Stomach (tissue), 9 donors: ENCODE results near the gene GRIN3A. TPM values are rescaled to one million over a fixed set of nuclear protein-coding genes. Genes with fewer than 3 reads are reported as not detected.

Source experiments
- DNase-seq, 2 donors: peaks; one replicate each; pipeline versions ENCODE4 v3.0.0 to v3.0.0-alpha.2; 2013 to 2019
- H3K27ac ChIP-seq, 5 donors: fragments of 200-600 bp in 4 of 5; sonication (generic) in 4 of 5; one replicate each; pipeline ENCODE4 v1.5.1; 2013 to 2019; ENCODE audit warnings: mild to moderate bottlenecking in 1 of 5, moderate library complexity in 1 of 5
- H3K27me3 ChIP-seq, 3 donors: fragments of 200-600 bp; sonication (generic); one replicate each; pipeline ENCODE4 v1.5.1; 2017 to 2019; ENCODE audit warnings: mixed run types in 1 of 3
- H3K36me3 ChIP-seq, 4 donors: fragments of 200-600 bp; sonication (generic); 1 replicate in 3 of 4; 2 replicates in 1 of 4; pipeline ENCODE4 v1.5.1; 2016 to 2019
- H3K4me1 ChIP-seq, 4 donors: fragments of 200-600 bp; sonication (generic); one replicate each; pipeline ENCODE4 v1.5.1; 2016 to 2019
- H3K4me3 ChIP-seq, 4 donors: fragments of 200-600 bp; sonication (generic) in 3 of 4; one replicate each; pipeline ENCODE4 v1.5.1; 2016 to 2019; ENCODE audit warnings: mild to moderate bottlenecking in 1 of 4
- H3K9me3 ChIP-seq, 4 donors: fragments of 200-600 bp; sonication (generic); one replicate each; pipeline ENCODE4 v1.5.1; 2016 to 2019
- EP300 ChIP-seq: sonication (generic); formaldehyde crosslinking; IDR thresholded peaks from one replicate; pipeline ENCODE4 v1.6.1; 2017; ENCODE audit warnings: antibody characterized with exemption
- POLR2A ChIP-seq, 4 donors: fragments of 450-650 bp; IDR thresholded peaks; one replicate each; pipeline ENCODE4 v1.6.1; 2016; ENCODE audit warnings: antibody characterized with exemption in 4 of 4, control low read depth in 2 of 4, mild to moderate bottlenecking in 1 of 4, moderate library complexity in 1 of 4
- POLR2AphosphoS5 ChIP-seq, 3 donors: sonication (generic); formaldehyde crosslinking; IDR thresholded peaks; one replicate each; pipeline ENCODE4 v1.6.1; 2016; ENCODE audit warnings: antibody characterized with exemption in 3 of 3
- WGBS, 5 donors: extraction: QIAGEN DNeasy Blood & Tissue Kit in 3 of 5; methylation state at CpG; one replicate each; pipeline versions ENCODE4 v1.1.5 to v1.1.7; 2013 to 2018; 5-methylcytosine and 5-hydroxymethylcytosine counted together
- intact Hi-C: fragments of 100-400 bp; cut with DNase I; formaldehyde crosslinking; loops from one replicate; pipeline ENCODE4 v1.15.1; 2023; ENCODE audit warnings: low total_unique reads
- polyA plus RNA-seq, 3 donors: library from polyadenylated mRNA; stranded (reverse); fragments of 200-250 nt; gene quantifications; one replicate each; pipeline ENCODE4 v1.2.3, GENCODE V29; 2013
- total RNA-seq, 5 donors: library from RNA; depleted of rRNA; stranded (reverse); fragments of >200 nt; gene quantifications; one replicate each; pipeline versions ENCODE4 v1.1.0 to v1.2.3, GENCODE V29; 2014 to 2016
- TF ChIP-seq, protein P1 (sequence below), 7 experiments: fragments of 450-650 bp in 4 of 7; fragments of 200-600 bp in 3 of 7; sonication (generic) in 3 of 7; IDR thresholded peaks; one replicate each; pipeline ENCODE4 v1.5.1; 2016 to 2019; ENCODE audit warnings: antibody characterized with exemption in 7 of 7, control low read depth in 2 of 7, mild to moderate bottlenecking in 1 of 7
- donor health status: healthy with polysubstance abuse.
- donor health status: Bipolar disorder and iron deficiency.
- donor health status: healthy.

GRIN3A gene
- total and polyA plus RNA-seq, 8 donors: 0.18 TPM; not detected in 7

DNA sequence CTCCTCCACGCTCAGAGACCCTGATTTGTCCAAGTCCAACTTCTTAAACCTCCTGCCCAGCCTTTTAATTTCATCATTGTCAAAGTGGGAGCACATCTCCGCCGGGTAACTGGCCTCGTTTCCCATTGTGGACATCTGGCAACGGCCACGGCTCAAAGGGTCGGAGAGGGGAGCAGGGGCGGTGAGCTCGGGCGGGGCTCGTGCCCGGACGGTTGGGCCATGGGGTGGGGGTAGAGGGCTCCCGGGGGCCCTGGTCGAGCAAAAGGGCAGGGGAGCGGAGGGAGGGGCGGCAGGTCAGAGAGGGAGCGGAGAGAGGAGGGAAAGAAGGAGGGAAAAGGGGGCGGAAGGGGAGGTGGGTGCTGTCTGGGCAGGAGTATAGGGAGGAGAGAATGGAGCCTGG lies 143.7 kb downstream of the GRIN3A start, which contains the start of gene PPP3R2:
Gene PPP3R2, minus strand, starts transcription at position 174 of the 400 bp plus-strand sequence. Its CDS starts 48 bp downstream, at position 126.
- no peak for TF ChIP-seq POLR2AphosphoS5 (IDR thresholded peaks at IDR 0.05)
- no peak for TF ChIP-seq POLR2A (IDR thresholded peaks at IDR 0.05)
- TF ChIP-seq, protein P1, sequence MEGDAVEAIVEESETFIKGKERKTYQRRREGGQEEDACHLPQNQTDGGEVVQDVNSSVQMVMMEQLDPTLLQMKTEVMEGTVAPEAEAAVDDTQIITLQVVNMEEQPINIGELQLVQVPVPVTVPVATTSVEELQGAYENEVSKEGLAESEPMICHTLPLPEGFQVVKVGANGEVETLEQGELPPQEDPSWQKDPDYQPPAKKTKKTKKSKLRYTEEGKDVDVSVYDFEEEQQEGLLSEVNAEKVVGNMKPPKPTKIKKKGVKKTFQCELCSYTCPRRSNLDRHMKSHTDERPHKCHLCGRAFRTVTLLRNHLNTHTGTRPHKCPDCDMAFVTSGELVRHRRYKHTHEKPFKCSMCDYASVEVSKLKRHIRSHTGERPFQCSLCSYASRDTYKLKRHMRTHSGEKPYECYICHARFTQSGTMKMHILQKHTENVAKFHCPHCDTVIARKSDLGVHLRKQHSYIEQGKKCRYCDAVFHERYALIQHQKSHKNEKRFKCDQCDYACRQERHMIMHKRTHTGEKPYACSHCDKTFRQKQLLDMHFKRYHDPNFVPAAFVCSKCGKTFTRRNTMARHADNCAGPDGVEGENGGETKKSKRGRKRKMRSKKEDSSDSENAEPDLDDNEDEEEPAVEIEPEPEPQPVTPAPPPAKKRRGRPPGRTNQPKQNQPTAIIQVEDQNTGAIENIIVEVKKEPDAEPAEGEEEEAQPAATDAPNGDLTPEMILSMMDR (IDR thresholded peaks at IDR 0.05): no peak
- no peak for TF ChIP-seq EP300
- no peaks in the 10 kb centered on the region for H3K9me3 ChIP-seq
- H3K4me1 ChIP-seq: no peaks in the 10 kb centered on the region
- 80 to 93% (median 87%) methylated on average over 18 to 19 of the region's 19 CpGs for WGBS, 5 donors
- H3K27ac ChIP-seq: no peak within 1 kb of the TSS
- no peak for DNase-seq
- H3K4me3 ChIP-seq: no peak within 1 kb of the TSS
- intact Hi-C loops: no loop called here
- no peaks in the 10 kb centered on the region for H3K36me3 ChIP-seq
- peaks cover 0 to 10% (median 0%) of the 10 kb centered on the region in 3 donors for H3K27me3 ChIP-seq

DNA sequence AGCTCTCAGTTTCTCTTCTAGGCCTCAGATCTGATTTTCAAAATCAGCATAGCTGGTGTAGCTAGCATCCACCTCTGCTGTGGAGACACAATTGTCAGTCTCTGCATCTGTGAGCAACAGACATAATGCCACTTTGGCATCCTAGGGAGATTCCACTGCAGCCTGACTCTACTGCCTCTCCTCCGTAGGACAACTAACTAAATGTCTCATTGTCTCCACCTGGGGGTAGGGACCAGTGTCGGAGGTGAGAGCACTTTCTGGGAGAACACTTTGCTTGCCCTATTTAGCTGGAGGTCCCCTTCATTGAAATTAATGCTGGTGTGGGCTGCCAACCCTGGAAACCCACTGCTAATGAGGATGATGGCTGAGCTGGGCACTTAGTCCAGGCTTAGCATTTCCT lies 145.1 kb downstream of the GRIN3A start:
- TF ChIP-seq, protein P1 (IDR thresholded peaks at IDR 0.05): no peak
- no peak for TF ChIP-seq POLR2AphosphoS5 (IDR thresholded peaks at IDR 0.05)
- no peak for TF ChIP-seq EP300
- TF ChIP-seq POLR2A (IDR thresholded peaks at IDR 0.05): no peak
- Histone ChIP-seq H3K4me3 (no peak overlapping the region), H3K9me3 (no peaks in the 10 kb centered on the region), H3K36me3 (no peaks in the 10 kb centered on the region), H3K27me3 (peaks cover 0 to 10% (median 0%) of the 10 kb centered on the region in 3 donors), H3K27ac (no peak overlapping the region), H3K4me1 (no peaks in the 10 kb centered on the region)
- WGBS, 5 donors: 64 to 78% (median 76%) methylated on average over 2 of the region's 2 CpGs
- intact Hi-C loops: no loop called here
- no peak for DNase-seq

DNA sequence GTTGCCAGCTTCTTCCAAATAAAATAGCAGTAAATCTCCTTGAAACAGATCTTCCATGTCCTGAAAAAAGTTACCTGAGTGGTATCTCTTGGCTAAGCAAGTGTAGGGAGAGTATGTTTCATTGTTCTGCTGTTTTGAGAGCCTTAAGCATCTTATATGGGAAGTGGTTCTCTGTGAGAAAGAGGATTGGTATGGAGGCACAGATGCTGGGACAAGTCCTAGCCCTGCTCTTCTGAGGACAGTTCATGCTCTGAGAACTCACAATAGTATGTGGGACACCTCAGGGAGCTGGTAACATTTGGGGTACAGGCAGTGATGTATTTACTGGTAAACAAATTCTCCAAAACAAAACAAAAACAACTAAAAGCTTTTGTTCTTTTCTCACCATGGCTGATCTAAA lies 145.7 kb downstream of the GRIN3A start:
- Histone ChIP-seq H3K36me3 (no peaks in the 10 kb centered on the region), H3K27me3 (peaks cover 0 to 10% (median 0%) of the 10 kb centered on the region in 3 donors), H3K9me3 (no peaks in the 10 kb centered on the region), H3K4me1 (no peaks in the 10 kb centered on the region), H3K27ac (no peak overlapping the region), H3K4me3 (no peak overlapping the region)
- DNase-seq: no peak
- intact Hi-C loops: no loop called here
- TF ChIP-seq POLR2AphosphoS5 (IDR thresholded peaks at IDR 0.05) (no peak), POLR2A (IDR thresholded peaks at IDR 0.05) (no peak), EP300 (no peak)
- TF ChIP-seq, protein P1 (IDR thresholded peaks at IDR 0.05): no peak

DNA sequence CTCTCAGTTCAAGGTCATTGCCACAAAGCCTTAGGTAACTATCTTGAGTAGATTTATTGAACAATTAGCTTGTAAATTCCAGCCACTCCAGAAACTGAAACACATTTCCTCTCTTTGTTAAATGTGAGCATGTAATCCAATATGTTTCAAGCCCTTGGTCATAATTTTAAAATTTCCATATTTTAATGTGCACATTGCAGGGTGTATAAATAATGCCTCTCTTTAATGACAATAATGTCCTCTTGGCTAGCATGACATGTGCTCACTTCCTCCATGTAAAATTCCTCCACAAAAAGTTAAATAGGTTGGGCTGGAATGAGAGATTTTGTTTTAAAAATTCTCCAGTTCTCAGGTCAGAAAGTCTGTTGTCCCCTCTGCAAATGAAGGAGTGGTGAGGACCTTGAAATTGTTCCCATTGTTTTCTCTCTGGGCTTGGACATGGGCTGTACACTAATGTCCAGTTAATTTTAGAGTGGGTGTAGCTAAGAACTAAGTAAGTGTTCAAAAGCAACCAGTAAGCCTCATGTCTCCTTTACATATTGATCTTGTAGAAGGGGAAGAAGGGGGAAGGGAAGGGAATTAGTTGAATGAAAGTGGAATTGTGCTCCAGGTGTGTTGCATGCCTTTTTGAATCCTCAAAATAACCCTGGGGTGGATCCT lies 146.5 kb downstream of the GRIN3A start:
- no peak for DNase-seq
- TF ChIP-seq EP300 (no peak), POLR2AphosphoS5 (IDR thresholded peaks at IDR 0.05) (no peak), POLR2A (IDR thresholded peaks at IDR 0.05) (no peak)
- TF ChIP-seq, protein P1 (IDR thresholded peaks at IDR 0.05): no peak
- Histone ChIP-seq H3K4me3 (no peak overlapping the region), H3K4me1 (no peaks in the 10 kb centered on the region), H3K36me3 (no peaks in the 10 kb centered on the region), H3K27ac (no peak overlapping the region), H3K27me3 (peaks cover 0 to 10% (median 0%) of the 10 kb centered on the region in 3 donors), H3K9me3 (no peaks in the 10 kb centered on the region)
- intact Hi-C loops: no loop called here
